SU-DHL-6 (cell line): ENCODE data around the gene C10orf105.

ENCODE experiments used
- H2AFZ ChIP-seq: fragments of 200-600 bp; sonication (generic); 2 replicates; pipeline ENCODE4 v1.6.1; 2014; ENCODE audit warnings: low read depth, mild to moderate bottlenecking, moderate library complexity, mixed read lengths, antibody characterized with exemption, low read length; ENCODE audit not compliant: severe bottlenecking
- H3F3A ChIP-seq: fragments of 200-600 bp; shearing (Covaris generic); 2 replicates; pipeline ENCODE4 v1.6.0; 2016; ENCODE audit warnings: antibody characterized with exemption, mild to moderate bottlenecking; ENCODE audit not compliant: insufficient read depth
- H3K27ac ChIP-seq: fragments of 200-600 bp; sonication (generic); 2 replicates; pipeline ENCODE4 v1.5.1; 2016; ENCODE audit warnings: low read depth, mild to moderate bottlenecking, low read length, moderate library complexity, mixed read lengths
- H3K27me3 ChIP-seq: fragments of 200-600 bp; sonication (generic), shearing (Covaris generic); 2 replicates; pipeline ENCODE4 v1.6.0; 2014; ENCODE audit warnings: mild to moderate bottlenecking, low read length
- H3K36me3 ChIP-seq: fragments of 200-600 bp; sonication (generic); 2 replicates; pipeline ENCODE4 v1.6.1; 2014; ENCODE audit warnings: mild to moderate bottlenecking, low read length, mixed read lengths
- H3K4me2 ChIP-seq: fragments of 300-600, 200-600 bp; shearing (Covaris generic), sonication (generic); 2 replicates; pipeline ENCODE4 v1.6.0; 2014; ENCODE audit warnings: low read length, low read depth, mild to moderate bottlenecking; ENCODE audit not compliant: poor library complexity, severe bottlenecking
- H3K4me3 ChIP-seq: fragments of 200-600 bp; sonication (generic); 2 replicates; pipeline ENCODE4 v1.5.1; 2014; ENCODE audit warnings: antibody characterized with exemption, low read length, mild to moderate bottlenecking, mixed read lengths; ENCODE audit not compliant: insufficient read depth, poor library complexity, severe bottlenecking
- H3K79me2 ChIP-seq: fragments of 200-600 bp; sonication (generic); 2 replicates; pipeline ENCODE4 v1.6.1; 2014; ENCODE audit warnings: mild to moderate bottlenecking, low read length, moderate library complexity; ENCODE audit not compliant: insufficient read depth
- H3K9ac ChIP-seq: fragments of 200-600 bp; sonication (generic); 2 replicates; pipeline ENCODE4 v1.7.0; 2014; ENCODE audit warnings: mild to moderate bottlenecking, low read length
- H3K9me2 ChIP-seq: fragments of 200-600 bp; sonication (generic); replicated peaks from 2 replicates; pipeline ENCODE4 v1.6.1; 2014; ENCODE audit warnings: low read length; ENCODE audit not compliant: insufficient read depth
- H3K9me3 ChIP-seq: fragments of 200-600 bp; sonication (generic); 2 replicates; pipeline ENCODE4 v1.6.1; 2014; ENCODE audit warnings: low read length, mixed read lengths; ENCODE audit not compliant: insufficient read depth
- H4K20me1 ChIP-seq: fragments of 200-600 bp; sonication (generic); 2 replicates; pipeline ENCODE4 v1.6.1; 2014; ENCODE audit warnings: low read depth, mild to moderate bottlenecking, antibody characterized with exemption, low read length, moderate library complexity, mixed read lengths
- CTCF ChIP-seq: fragments of 200-600 bp; sonication (generic); IDR thresholded peaks from one replicate; pipeline ENCODE4 v1.5.1; 2017; ENCODE audit warnings: antibody characterized with exemption, mild to moderate bottlenecking, low read length, moderate library complexity; ENCODE audit not compliant: insufficient read depth, poor library complexity, severe bottlenecking
- EZH2phosphoT487 ChIP-seq: fragments of 200-600 bp; sonication (generic), shearing (Covaris generic); conservative IDR thresholded peaks from 2 replicates; pipeline ENCODE4 v1.6.1; 2018; ENCODE audit warnings: mild to moderate bottlenecking, antibody characterized with exemption, low read length, moderate library complexity, mixed read lengths

Gene C10orf105

GRCh38 chr10:71741029-71741428 is 21.5 kb upstream of the C10orf105 start:
- Histone ChIP-seq H3F3A (no peaks in the 10 kb centered on the region), H3K36me3 (no peaks in the 10 kb centered on the region), H3K27me3 (no peaks in the 10 kb centered on the region), H4K20me1 (no peaks in the 10 kb centered on the region), H3K79me2 (no peaks in the 10 kb centered on the region), H3K4me3 (no peak overlapping the region), H3K9me3 (no peaks in the 10 kb centered on the region), H3K4me2 (no peak overlapping the region), H3K9me2 (no peaks in the 10 kb centered on the region), H3K9ac (no peak overlapping the region), H2AFZ (no peak overlapping the region), H3K27ac (no peak overlapping the region)
- TF ChIP-seq CTCF (no peak), EZH2phosphoT487 (no peak)

GRCh38 chr10:71740069-71740653 is 20.6 kb upstream of the C10orf105 start:
- Histone ChIP-seq H3K27me3 (no peaks in the 10 kb centered on the region), H3K9me2 (no peaks in the 10 kb centered on the region), H3K4me2 (no peak overlapping the region), H4K20me1 (no peaks in the 10 kb centered on the region), H3F3A (no peaks in the 10 kb centered on the region), H3K36me3 (no peaks in the 10 kb centered on the region), H3K9ac (no peak overlapping the region), H3K27ac (no peak overlapping the region), H2AFZ (no peak overlapping the region), H3K9me3 (no peaks in the 10 kb centered on the region), H3K4me3 (no peak overlapping the region), H3K79me2 (no peaks in the 10 kb centered on the region)
- TF ChIP-seq CTCF (no peak), EZH2phosphoT487 (no peak)

GRCh38 chr10:71739358-71739900 is 19.9 kb upstream of the C10orf105 start:
- Histone ChIP-seq H3K9ac (no peak overlapping the region), H3K27me3 (no peaks in the 10 kb centered on the region), H3K4me2 (no peak overlapping the region), H3K4me3 (no peak overlapping the region), H3F3A (no peaks in the 10 kb centered on the region), H3K36me3 (no peaks in the 10 kb centered on the region), H3K9me2 (no peaks in the 10 kb centered on the region), H2AFZ (no peak overlapping the region), H3K9me3 (no peaks in the 10 kb centered on the region), H4K20me1 (no peaks in the 10 kb centered on the region), H3K27ac (no peak overlapping the region), H3K79me2 (no peaks in the 10 kb centered on the region)
- TF ChIP-seq CTCF (no peak), EZH2phosphoT487 (no peak)
